B cell (primary cell): ENCODE results near the gene HPDL. TPM values are rescaled to one million over a fixed set of nuclear protein-coding genes. Genes with fewer than 3 reads are reported as not detected.

Experiments used
- ATAC-seq: fragments of 200-7000 bp; cut with Tn5 transposase; one replicate; pipeline ENCODE4 v1.10.0; 2021; ENCODE audit warnings: low read depth, mild to moderate bottlenecking, moderate number of reproducible peaks, moderate library complexity
- CTCF ChIA-PET: fragments of 350-600 bp; sonication (Branson Sonifier 250); formaldehyde crosslinking; loops from one replicate; lab custom pipeline; 2021; ENCODE audit warnings: antibody characterized with exemption, inconsistent platforms; lab: Charles Lee
- POLR2A ChIA-PET: fragments of 350-600 bp; sonication (Branson Sonifier 250); formaldehyde crosslinking; loops from one replicate; lab custom pipeline; 2021; ENCODE audit warnings: antibody characterized with exemption; lab: Charles Lee
- DNase-seq: peaks from one replicate; pipeline ENCODE4 v3.0.0; 2013
- H2AFZ ChIP-seq: 2 replicates; pipeline ENCODE4 v1.6.1; 2012; ENCODE audit warnings: mild to moderate bottlenecking, low read depth, low read length; ENCODE audit not compliant: insufficient read depth, poor library complexity, severe bottlenecking
- H3K27ac ChIP-seq, 2 donors: 1 replicate in 1 of 2; 2 replicates in 1 of 2; pipeline ENCODE4 v1.5.1; 2012 to 2013; ENCODE audit warnings: low read length in 2 of 2, mild to moderate bottlenecking in 2 of 2, moderate library complexity in 1 of 2
- H3K27me3 ChIP-seq, 4 experiments: fragments of 200-600 bp in 1 of 4; sonication (generic) in 1 of 4; replicated peaks in 1 of 4; 1 replicate in 2 of 4; 2 replicates in 2 of 4; pipeline versions ENCODE4 v1.6.1 to v1.7.0; 2013 to 2016; ENCODE audit warnings: low read length in 3 of 4, mild to moderate bottlenecking in 2 of 4, mixed read lengths in 1 of 4, moderate library complexity in 1 of 4; ENCODE audit not compliant: insufficient read depth in 4 of 4, control insufficient read depth in 3 of 4; ENCODE audit errors: control extremely low read depth in 1 of 4
- H3K36me3 ChIP-seq, 2 experiments: replicated peaks in 1 of 2; 1 replicate in 1 of 2; 2 replicates in 1 of 2; pipeline versions ENCODE4 v1.6.1 to v1.7.1; 2013; ENCODE audit warnings: low read length in 1 of 2; ENCODE audit not compliant: insufficient read depth in 2 of 2, control insufficient read depth in 1 of 2; ENCODE audit errors: control extremely low read depth in 1 of 2, extremely low read depth in 1 of 2
- H3K4me1 ChIP-seq, 2 donors: fragments of 200-600 bp in 1 of 2; sonication (generic) in 1 of 2; 1 replicate in 1 of 2; 2 replicates in 1 of 2; pipeline versions ENCODE4 v1.5.1 to v1.6.1; 2013 to 2017; ENCODE audit warnings: low read length in 2 of 2; ENCODE audit not compliant: control insufficient read depth in 2 of 2, insufficient read depth in 2 of 2
- H3K4me2 ChIP-seq: replicated peaks from 2 replicates; pipeline ENCODE3; 2012; ENCODE audit warnings: mild to moderate bottlenecking, low read depth, low read length; ENCODE audit not compliant: poor library complexity, severe bottlenecking
- H3K4me3 ChIP-seq, 5 experiments: fragments of 200-600 bp in 1 of 5; sonication (generic) in 1 of 5; 1 replicate in 3 of 5; 2 replicates in 2 of 5; pipeline versions ENCODE4 v1.5.1 to v1.7.0; 2011 to 2016; ENCODE audit warnings: low read length in 4 of 5, mild to moderate bottlenecking in 4 of 5, low read depth in 2 of 5, control low read depth in 1 of 5, moderate library complexity in 1 of 5; ENCODE audit not compliant: insufficient read depth in 1 of 5; ENCODE audit errors: control extremely low read depth in 1 of 5, extremely low read depth in 1 of 5
- H3K79me2 ChIP-seq: fragments of 200-600 bp; sonication (generic); one replicate; pipeline ENCODE4 v1.6.0; 2016; ENCODE audit warnings: low read length; ENCODE audit not compliant: control insufficient read depth, insufficient read depth
- H3K9ac ChIP-seq: fragments of 200-600 bp; sonication (generic); 2 replicates; pipeline ENCODE4 v1.6.1; 2017; ENCODE audit warnings: mild to moderate bottlenecking, low read length, moderate library complexity
- H3K9me3 ChIP-seq, 3 donors: one replicate each; pipeline versions ENCODE4 v1.6.1 to v1.7.1; 2013; ENCODE audit warnings: low read length in 2 of 3; ENCODE audit not compliant: control insufficient read depth in 2 of 3, insufficient read depth in 1 of 3; ENCODE audit errors: control extremely low read depth in 1 of 3
- H4K20me1 ChIP-seq: 2 replicates; pipeline ENCODE4 v1.6.0; 2012; ENCODE audit warnings: mild to moderate bottlenecking, low read length; ENCODE audit not compliant: insufficient read depth, control insufficient read depth, poor library complexity, severe bottlenecking
- H3K27ac Mint-ChIP-seq: one replicate; pipeline ENCODE4 v1.8.0; 2021; ENCODE audit warnings: mixed read lengths
- H3K27me3 Mint-ChIP-seq: one replicate; pipeline ENCODE4 v1.8.0; 2021; ENCODE audit warnings: mixed read lengths
- H3K4me1 Mint-ChIP-seq: one replicate; pipeline ENCODE4 v1.8.0; 2021; ENCODE audit warnings: mixed read lengths
- H3K4me3 Mint-ChIP-seq: one replicate; pipeline ENCODE4 v1.8.0; 2021; ENCODE audit warnings: mixed read lengths
- H3K9me3 Mint-ChIP-seq: one replicate; pipeline ENCODE4 v1.8.0; 2022; ENCODE audit warnings: mixed read lengths; ENCODE audit not compliant: insufficient read depth
- CTCF ChIP-seq: fragments of 200-600 bp; IDR thresholded peaks from one replicate; pipeline ENCODE4 v1.8.0; 2022; ENCODE audit warnings: antibody characterized with exemption, mild to moderate bottlenecking
- EZH2 ChIP-seq: IDR thresholded peaks from 2 replicates; pipeline ENCODE4 v1.6.1; 2012; ENCODE audit warnings: borderline replicate concordance, low read depth, mild to moderate bottlenecking, moderate library complexity, low read length; ENCODE audit not compliant: insufficient read depth, poor library complexity, severe bottlenecking
- WGBS: methylation state at CpG from one replicate; pipeline ENCODE4 v1.1.5; 2013; ENCODE audit warnings: missing lambda C conversion rate; ENCODE audit not compliant: insufficient coverage; 5-methylcytosine and 5-hydroxymethylcytosine counted together
- intact Hi-C: fragments of 100-400 bp; cut with micrococcal nuclease; formaldehyde crosslinking; loops from one replicate; pipeline ENCODE4 v1.10.0; 2022
- polyA plus RNA-seq: library from polyadenylated mRNA; depleted of rRNA; stranded (reverse); fragments of >200 nt; gene quantifications from 2 replicates; pipeline ENCODE4 v1.2.3, GENCODE V29; 2012
- total RNA-seq, 2 donors: library from RNA; stranded (reverse); fragments of 120-200 nt in 1 of 2; gene quantifications; 1 replicate in 1 of 2; 2 replicates in 1 of 2; pipeline versions ENCODE4 v1.2.3 to v1.2.4, GENCODE V29; 2013 to 2022

The HPDL gene
- total and polyA plus RNA-seq, 2 donors (not counting 1 experiment from before 2014, with no cell fraction given), result 0.67 to 0.79 TPM

- ATAC-seq (no peak), DNase-seq (no peak)
- Mint-ChIP-seq H3K27me3 (no peaks in the 10 kb centered on the region), H3K27ac (no peak overlapping the region), H3K4me3 (no peak overlapping the region), H3K9me3 (no peaks in the 10 kb centered on the region), H3K4me1 (peaks cover 12% of the 10 kb centered on the region)
- no peaks in the 10 kb centered on the region for H3K79me2 ChIP-seq
- intact Hi-C loops, result no loop called here
- no peak overlapping the region for H3K27ac ChIP-seq
- no peak overlapping the region for H3K4me3 ChIP-seq
- POLR2A ChIA-PET, result no interaction called here
- peaks cover 4 to 13% of the 10 kb centered on the region in 2 donors for H3K4me1 ChIP-seq
- H3K4me2 ChIP-seq, result no peak overlapping the region
- TF ChIP-seq CTCF, result no peak
- TF ChIP-seq EZH2, result no peak
- no peaks in the 10 kb centered on the region for H3K9me3 ChIP-seq
- H3K27me3 ChIP-seq, result peaks cover 0 to 5% (median 2%) of the 10 kb centered on the region in 4 experiments
- H3K9ac ChIP-seq, result no peak overlapping the region
- CTCF ChIA-PET, result no interaction called here
- H2AFZ ChIP-seq, result no peak overlapping the region
- H4K20me1 ChIP-seq, result no peaks in the 10 kb centered on the region
- peaks cover 0 to 37% of the 10 kb centered on the region in 2 experiments for H3K36me3 ChIP-seq
- 97% methylated on average over 18 of the region's 18 CpGs for WGBS
Measured at GRCh38 chr1:45331436-45332345, 5.0 kb downstream of the HPDL start.

- Histone ChIP-seq H3K27ac (no peak overlapping the region), H3K4me2 (no peak overlapping the region), H3K36me3 (peaks cover 0 to 37% of the 10 kb centered on the region in 2 experiments), H4K20me1 (no peaks in the 10 kb centered on the region), H3K9ac (no peak overlapping the region), H3K9me3 (no peaks in the 10 kb centered on the region), H2AFZ (no peak overlapping the region), H3K4me1 (peaks cover under 1 to 7% of the 10 kb centered on the region in 2 donors), H3K4me3 (no peak overlapping the region), H3K27me3 (peaks cover 0 to 4% (median 1%) of the 10 kb centered on the region in 4 experiments), H3K79me2 (no peaks in the 10 kb centered on the region)
- no peaks in the 10 kb centered on the region for H3K9me3 Mint-ChIP-seq
- no peaks in the 10 kb centered on the region for H3K27me3 Mint-ChIP-seq
- no peak for TF ChIP-seq EZH2
- no peak for TF ChIP-seq CTCF
- H3K4me1 Mint-ChIP-seq, result peaks cover 10% of the 10 kb centered on the region
- ATAC-seq, result no peak
- CTCF ChIA-PET, result no interaction called here
- intact Hi-C loops, result no loop called here
- no peak overlapping the region for H3K27ac Mint-ChIP-seq
- no peak for DNase-seq
- no peak overlapping the region for H3K4me3 Mint-ChIP-seq
- POLR2A ChIA-PET, result interaction anchor here (0.6 kb wide), 1 partner anchor 31 kb away, joined by 3 read pairs; no protein-coding TSS in a partner anchor
- 98% methylated on average over 10 of the region's 10 CpGs for WGBS
Measured at GRCh38 chr1:45332346-45332720, 5.6 kb downstream of the HPDL start.
